HG03103 (cell line): ENCODE measurements around the gene DIP2A.
"Not testable (repeated sequence)": the region's sequence is repeated elsewhere in the genome, so short reads cannot be mapped to it uniquely, and the experiment has no call there.

Source experiments
- ATAC-seq: cut with Tn5 transposase; IDR thresholded peaks from one replicate; pipeline ENCODE4 v1.9.1; 2021; ENCODE audit warnings: low read depth; ENCODE audit not compliant: unreplicated experiment

Gene DIP2A

DNA sequence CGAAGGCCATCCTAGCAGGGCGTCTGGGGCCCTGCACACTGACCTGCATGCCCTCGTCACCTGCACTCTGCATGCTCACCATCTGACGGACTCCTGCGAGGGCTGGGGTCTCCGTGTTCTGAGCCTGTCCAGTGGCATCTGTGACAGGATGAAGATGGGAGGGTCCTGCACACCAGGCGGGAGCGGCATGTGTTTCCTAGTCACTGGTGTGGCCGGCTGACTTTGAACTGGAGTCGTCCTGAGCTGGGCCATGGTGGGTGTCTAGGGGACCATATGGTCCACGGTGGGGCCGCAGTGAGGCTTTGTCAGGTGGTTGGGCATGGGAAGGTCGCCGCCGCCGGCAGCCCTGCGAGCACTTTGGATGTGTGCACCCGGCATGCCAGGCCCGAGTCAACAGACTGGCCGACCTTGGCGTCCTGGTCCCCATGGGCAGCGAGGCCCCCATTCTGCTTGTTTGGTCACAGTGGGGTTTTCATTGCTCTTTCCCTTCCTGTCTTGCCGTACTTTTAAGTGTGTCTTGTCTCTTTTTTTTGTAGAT, 16.7 kb upstream of the DIP2A start:
- no peak for ATAC-seq

DNA sequence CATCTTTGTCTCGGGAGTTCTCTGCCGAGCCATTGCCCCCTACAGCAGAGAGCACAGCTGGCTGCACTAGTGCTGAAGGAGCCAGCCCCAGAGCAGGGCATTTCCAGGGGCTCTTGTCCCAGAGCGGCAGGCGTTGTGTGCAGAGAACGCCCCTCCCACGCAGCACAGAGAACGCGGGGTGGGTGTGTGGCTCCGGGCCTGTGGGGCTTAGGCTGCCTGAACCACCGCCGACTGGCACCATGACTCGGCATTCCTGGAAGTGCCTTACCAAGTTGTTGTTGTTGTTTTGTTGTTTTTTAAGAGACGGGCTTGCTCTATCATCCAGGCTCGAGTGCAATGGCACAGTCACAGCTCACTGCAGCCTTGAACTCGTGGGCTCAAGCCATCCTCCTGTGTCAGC, 15.8 kb upstream of the DIP2A start:
- ATAC-seq: no peak

DNA sequence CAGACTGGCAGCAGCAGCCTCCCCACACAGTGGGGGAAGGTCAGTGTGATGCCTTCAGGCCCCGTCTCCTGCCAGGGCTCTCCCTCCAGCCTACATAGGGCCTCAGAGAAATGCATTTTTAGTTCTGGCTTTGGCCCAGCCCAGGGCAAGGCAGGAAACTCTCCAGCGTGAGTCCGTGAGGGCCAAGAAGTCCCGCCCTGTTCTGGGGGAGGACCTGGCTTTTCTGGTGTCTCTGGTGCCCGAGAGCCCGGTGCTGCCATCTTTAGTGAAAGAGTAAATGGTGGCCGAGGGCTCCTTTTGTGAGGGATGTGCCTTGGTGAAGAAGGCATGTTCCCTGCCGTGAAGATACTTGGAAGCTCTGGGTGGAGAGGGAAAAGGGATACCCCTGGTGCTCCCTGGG, 14.8 kb upstream of the DIP2A start:
- no peak for ATAC-seq

DNA sequence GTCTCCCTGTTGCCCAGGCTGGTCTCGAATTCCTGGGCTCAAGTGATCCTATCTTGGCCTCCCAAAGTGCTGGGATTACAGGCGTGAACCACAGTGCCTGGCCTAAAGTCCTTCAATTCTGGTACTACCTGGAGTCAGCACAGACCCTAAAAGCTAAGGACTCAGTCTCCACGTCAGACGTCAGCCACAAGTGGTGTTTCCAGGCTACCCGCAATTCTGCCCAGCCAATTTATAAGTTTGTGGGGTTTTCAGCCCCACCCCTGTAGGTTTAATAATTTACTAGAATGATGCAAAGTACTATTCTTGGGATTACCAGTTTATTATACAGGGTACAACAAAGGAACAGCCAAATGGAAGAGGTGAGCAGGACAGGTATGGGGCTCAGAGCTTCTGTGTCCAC, 10.6 kb upstream of the DIP2A start:
- no peak for ATAC-seq

DNA sequence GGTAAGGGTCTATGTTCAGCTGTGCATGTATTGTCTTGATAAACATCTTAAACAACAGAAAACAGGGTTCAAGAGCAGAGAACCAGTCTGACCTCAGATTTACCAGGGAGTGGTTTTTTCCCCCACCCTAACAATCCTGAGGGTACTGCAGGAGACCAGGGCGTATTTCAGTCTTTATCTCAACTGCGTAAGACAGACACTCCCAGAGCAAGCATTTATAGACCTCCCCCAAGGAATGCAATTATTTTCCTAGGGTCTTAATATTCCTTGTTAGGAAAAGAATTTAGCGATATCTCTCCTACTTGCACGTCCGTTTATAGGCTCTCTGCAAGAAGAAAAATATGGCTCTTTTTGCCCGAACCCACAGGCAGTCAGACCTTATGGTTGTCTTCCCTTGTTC, 9.8 kb upstream of the DIP2A start:
- ATAC-seq: not testable (repeated sequence)

DNA sequence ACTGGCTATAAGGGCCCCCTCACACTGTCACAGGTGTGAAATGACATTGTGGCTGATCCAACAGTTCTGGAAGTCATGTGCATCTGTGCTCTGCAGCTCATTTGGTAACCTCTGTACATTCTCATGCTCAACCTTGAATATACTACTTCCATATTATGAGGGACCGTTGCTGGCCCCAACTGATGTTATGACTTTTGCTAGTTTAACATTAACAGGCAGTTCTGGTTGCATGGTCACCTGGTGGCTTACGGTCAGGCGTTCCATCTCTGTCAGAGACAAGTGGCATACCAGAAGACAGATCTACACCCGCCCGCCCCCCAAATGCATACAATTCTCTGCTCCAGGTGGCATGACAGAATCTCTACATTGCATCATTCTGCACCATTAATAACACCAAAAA, 6.0 kb upstream of the DIP2A start:
- no peak for ATAC-seq

DNA sequence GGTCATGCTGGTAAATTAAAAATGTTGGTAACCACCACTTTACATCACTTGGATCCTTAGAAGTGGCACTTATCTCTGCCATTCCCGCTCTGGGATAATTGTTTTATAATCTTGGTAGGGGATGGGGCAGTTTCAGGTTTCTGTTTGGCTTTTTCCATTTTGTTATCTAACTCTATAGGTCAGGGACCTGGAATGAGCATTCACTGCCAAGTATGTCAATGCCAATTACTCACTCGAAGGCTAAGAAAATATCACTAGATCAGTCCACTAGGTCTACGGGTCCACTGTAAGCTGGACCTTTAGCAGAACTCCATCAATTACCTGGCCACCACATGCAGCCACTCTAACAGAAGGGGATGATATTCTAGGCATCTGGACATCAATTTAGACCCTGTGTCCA, 4.5 kb upstream of the DIP2A start:
- no peak for ATAC-seq

DNA sequence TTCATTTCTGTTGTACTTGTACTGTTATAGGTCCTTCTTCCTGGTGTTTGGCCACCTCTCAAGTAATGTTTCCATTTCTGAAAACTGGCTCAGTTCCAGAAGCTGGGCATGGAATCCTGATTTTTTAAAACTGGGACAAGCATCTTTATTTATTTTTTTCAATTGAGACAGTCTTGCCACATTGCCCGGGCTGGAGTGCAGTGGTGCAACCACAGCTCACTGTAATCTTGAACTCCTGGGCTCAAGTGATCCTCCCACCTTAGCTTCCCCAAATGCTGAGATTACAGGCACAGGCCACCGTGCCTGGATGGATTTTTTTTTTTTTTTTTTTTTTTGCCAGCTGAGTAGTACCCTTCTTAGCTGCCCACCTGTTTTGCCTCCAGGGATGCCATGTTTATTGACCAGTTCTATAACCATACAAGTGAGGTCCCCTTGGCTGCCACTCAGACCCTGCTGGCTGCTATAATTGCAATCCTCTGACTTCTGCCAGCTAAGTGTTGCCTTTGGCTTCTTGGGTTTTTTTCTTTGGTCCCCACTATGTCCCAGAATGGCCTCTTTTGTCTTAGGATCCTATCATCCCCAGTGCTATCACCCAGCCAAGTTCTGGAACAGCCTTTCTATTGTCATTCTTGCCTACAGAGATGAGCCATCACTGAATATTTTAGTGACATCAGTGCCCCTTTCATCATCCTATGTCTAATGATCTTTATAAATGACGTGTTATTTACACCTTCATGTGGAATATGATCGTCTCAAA, 3.9 kb upstream of the DIP2A start:
- no peak for ATAC-seq

DNA sequence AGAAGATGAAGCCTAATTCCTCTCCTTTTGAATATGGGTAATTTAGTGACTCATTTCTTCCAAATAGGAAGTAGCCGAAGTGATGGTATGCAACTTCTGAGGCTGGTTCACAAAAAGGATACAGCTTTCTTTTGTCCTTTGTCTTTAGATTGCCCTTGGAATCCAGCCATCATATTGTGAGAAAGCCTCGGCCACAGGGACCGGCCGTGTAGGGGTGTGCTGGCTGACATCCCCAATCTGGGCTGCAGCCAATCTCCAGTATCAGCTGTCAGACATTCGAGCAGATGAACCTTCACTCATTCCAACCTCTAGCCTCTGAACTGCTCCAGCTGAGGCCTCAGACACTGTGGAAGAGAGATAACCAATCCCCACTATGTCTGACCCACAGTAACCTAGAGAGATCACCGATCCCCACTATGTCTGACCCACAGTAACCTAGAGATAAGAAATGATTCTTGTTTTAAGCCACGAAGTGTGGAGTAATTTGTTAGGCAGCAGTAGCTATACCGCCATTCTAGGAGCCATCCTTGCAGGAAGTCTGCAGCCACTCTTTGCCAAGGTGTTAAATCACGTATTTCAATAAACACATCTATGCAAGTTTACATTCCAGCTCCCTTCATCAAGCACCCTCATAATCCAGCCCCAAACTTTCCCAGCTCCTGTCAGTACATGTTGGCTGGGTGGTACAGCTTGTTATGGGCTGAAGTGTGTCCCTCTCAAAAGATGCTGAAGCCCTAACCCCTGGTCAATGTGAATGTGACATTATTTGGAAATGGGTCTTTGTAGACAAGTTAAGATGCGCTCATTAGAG, 2.9 kb upstream of the DIP2A start:
- ATAC-seq: no peak

DNA sequence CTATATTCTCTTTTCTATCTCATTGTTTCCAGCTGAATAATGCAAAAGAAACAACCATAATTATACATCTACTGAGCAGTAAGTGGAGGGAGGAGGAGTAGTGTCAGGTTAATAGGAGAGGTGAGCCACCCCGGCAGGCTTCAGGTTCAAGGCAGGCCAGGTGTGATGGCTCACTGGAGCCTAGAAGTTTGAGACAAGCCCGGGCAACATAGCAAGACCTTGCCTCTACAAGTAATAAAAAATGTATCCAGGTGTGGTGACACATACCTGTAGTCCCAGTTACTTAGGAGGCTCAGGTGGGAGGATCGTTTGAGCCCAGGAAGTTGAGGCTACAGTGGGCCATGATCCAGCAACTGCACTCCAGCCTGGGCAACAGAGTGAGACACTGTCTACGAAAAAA, 1.9 kb upstream of the DIP2A start:
- ATAC-seq: no peak

DNA sequence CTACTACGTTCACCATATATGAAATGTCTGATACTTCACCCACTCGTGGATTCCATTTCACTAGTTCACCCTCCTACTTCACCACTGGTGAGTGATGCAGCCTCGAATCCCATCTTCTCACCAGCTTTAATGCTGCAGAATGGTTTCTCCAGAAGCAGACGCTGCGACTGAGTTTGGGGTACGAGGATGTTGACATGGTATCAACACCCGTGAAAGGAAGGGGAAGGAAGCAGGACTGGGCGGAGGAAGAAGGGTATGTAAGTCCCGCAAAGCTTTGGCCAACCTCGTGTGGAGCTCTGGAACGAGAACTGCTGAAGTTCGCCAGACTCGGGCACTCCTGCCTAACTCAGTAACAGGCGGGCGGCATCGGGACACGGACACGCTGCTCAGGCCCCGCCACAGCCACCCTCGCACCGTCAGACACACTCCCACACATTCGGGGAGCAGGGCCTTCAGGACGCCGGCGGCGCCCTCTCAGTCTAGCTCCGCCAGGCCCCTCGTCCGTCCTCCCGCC, 833 bp upstream of the DIP2A start:
- ATAC-seq: peak; percentile 17

DNA sequence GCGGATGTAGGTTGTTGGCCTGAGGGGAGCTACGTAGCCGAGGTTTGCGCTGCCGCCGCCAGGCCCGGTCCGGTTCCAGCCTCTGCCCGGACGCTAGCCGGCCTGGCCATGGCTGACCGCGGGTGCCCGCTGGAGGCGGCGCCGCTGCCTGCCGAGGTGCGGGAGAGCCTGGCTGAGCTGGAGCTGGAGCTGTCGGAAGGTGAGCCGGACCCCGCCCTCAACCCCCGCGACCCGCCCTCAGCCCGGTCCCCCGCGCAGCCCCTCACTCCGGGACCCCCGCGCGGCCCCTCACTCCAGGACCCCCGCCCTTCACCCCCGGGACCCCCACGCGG, 299 bp downstream of the DIP2A start:
- no peak for ATAC-seq

DNA sequence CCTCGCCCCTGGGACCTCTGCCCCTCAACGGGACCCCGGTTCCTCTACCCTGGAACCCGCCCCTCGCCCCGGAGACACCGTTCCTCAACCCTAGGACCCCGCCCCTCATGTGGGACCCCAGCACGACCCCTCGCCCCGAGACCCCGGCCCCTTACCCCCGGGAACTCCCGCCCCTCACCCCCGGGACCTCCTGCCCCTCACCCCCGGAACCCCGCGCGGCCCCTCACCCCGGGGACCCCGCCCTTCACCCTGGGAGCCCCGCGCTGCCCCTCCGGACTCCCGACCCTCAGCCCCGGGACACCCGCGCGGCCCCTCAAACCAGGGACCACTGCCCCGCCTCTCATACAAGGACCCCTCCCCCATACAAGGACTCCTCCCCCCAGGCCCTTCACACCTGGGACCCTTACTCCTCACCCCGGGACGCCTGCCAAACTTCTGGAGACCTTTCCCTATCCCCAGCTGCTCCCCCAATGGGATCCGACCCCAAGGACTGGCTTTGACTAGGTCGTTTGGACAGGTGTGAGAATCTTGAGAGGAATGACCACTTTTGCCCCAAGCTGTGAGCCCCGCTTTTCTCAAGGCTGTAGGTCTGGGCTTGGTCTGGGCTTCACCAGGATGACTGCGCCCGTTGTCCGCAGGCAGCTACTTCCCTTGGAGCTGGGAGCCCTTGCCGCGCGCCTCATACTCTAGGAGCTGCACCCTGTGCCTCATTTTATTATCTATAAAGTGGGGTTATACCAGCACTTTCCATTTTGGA, 843 bp downstream of the DIP2A start:
- ATAC-seq: no peak

DNA sequence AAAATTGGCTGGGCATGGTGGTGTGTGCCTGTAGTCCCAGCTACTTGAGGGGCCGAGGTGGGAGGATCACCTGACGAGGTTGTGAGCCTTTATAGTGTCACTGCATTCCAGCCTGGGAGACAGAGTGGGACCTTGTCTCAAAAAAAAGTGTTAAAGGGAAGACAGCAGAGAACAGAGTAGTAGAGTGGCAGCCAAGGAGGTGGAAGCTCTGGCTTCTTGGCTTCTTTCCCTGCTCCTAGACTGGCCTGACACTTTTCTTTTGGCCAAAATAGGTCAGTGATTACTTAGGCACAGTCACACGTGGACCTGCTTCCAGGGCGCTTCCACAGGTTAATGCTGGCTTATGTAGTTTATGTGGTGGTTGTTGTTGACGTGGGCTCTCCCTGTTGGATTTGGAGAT, 3.2 kb downstream of the DIP2A start:
- no peak for ATAC-seq

DNA sequence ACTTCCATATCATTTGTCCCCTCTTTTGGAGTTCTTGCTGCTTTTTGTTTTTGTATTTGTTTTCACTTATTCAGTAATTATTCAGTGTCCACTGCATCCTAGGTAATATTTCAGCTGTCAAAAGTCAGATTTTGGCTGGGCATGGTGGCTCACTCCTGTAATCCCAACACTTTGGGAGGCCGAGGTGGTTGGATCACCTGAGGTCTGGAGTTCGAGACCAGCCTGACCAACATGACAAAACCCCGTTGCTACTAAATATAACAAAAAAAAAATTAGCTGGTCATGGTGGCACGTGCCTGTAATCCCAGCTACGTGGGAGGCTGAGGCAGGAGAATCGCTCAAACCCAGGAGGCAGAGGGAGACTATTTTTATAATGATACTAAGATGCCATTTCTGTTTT, 6.5 kb downstream of the DIP2A start:
- ATAC-seq: not testable (repeated sequence)

DNA sequence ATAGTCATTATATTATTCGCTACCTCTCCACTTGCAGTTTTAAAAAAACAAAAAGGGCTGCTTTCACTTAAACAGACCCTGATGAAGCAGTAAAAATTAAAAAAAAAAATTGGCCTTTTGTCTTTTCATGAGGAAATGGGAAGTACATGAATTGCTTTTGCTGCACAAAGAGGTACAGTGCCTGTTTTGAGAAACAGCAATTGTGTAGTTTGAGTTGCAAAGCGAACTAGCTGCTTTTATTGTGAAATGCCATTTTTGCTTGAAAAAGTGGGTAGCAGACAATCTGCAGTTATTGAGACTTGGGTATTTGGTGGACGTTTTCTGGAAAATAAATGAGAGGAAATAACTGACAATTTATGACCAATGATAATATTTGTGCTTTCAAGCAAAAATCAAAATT, 7.0 kb downstream of the DIP2A start:
- ATAC-seq: no peak

DNA sequence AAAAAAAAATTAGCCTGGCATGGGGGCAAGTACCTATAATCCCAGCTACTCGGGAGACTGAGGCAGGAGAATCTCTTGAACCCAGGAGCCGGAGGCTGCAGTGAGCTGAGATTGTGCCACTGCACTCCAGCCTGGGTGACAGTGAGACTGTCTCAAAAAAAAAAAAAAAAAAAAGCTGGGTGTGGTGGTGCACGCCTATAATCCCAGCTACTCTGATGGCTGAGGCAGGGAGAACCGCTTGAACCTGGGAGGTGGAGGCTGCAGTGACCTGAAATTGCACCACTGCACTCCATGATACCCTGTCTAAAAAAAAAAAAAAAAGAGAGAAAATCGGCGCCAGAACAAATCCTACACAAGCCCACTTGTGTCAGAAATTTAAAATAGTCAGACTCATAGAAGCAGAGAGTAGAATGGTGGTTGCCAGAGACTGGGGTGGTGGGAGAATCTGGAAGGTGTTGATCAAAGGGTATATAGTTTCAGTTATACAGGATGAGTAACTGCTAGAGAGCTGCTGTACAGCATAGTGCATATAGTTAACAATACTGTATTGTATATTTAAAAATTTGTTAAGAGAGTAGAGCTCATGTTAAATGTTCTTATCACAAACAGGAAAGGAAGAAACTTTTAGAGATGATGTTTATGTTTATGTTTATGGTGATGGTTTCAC, 9.6 kb downstream of the DIP2A start:
- ATAC-seq: no peak

DNA sequence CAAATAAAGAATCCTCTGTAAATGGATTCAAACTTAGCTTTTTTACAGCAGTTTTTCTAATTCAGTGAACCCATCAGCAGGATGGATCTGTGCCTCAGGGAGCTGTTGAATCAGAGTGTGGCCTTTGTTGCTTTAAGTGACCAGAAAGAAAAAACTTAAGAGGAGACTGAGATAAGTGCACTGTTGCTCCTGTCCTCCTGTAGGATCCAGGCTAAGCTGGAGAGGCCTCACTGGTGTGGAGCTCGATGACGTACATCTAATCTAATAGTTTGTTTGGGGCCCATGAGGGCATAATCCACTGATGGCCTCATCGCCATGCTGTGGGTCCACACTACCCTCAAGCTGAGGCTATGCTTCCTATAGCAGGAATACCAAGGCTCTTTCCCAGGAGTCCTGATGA, 10.6 kb downstream of the DIP2A start:
- ATAC-seq: no peak

DNA sequence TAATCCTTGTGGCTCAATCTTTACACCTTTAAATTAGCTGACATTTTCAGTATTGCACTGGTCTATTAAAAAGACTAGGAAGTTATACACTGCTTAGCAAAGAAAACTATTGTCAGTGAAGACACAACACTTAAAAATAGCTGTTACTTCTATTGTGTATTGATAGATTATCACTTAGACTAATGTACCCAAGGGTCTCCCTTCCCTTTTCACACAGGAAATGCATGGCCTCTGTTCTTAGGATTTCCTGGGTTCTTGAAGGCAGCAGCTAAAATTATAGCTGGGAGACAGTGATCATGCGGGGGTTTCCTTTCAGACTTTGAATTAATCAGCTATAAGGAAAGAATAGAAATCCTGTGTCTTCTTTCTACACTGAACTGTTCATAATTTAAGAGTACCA, 12.8 kb downstream of the DIP2A start:
- ATAC-seq: no peak

DNA sequence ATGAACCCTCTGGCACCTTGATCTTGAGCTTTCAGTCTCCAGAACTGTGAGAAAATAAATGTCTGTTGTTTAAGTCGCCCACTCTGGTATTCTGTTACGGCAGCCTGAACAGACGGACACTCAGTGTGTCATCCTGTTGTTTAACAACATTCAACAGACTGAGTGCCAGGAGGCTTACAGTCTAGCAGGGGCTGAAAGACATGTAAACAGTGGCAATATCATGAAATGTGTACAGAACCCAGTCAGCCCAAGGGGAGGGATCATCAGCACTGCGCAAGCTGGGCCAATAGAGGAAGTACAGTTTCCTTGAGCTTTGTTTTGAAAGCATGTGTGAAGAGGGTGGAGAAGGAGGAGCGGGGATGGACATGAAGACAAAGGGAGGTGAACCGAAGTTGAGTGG, 13.6 kb downstream of the DIP2A start:
- ATAC-seq: no peak

DNA sequence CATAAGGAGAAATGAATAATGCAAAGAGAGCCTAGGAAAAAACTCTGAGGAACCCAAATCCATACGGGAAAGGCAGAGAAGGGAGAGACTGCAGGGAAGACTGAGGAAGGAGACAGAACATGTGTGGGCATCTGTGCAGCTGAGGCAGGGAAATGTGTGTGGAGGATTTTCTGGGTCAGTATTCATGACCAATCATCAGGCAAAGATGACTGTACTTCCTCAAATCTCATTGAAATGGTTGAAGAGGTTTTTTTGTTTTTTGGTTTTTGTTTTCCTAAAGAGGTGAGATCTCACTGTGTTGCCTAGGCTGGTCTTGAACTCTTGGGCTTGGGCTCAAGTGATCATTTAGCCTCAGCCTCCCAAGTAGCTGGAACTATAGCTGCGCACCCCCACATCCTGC, 15.7 kb downstream of the DIP2A start:
- ATAC-seq: no peak
